Uterus (tissue), 2 donors: Measurements from ENCODE around the gene PRKAR2A.

Experiments used
- CTCF ChIP-seq, 4 experiments: fragments of 200-600 bp in 2 of 4; fragments of 450-650 bp in 2 of 4; sonication (generic) in 2 of 4; IDR thresholded peaks; one replicate each; pipeline ENCODE4 v1.5.1; 2016 to 2019; ENCODE audit warnings: antibody characterized with exemption in 4 of 4, mild to moderate bottlenecking in 2 of 4, moderate library complexity in 1 of 4
- POLR2A ChIP-seq, 2 donors: fragments of 450-650 bp; IDR thresholded peaks; one replicate each; pipeline ENCODE4 v1.6.1; 2016; ENCODE audit warnings: antibody characterized with exemption in 2 of 2, mild to moderate bottlenecking in 1 of 2, moderate library complexity in 1 of 2

GRCh38 chr3:48702320-48702920 is 145.3 kb downstream of the PRKAR2A start:
- TF ChIP-seq POLR2A (IDR thresholded peaks at IDR 0.05) = no peak
- no peak for TF ChIP-seq CTCF (IDR thresholded peaks at IDR 0.05)
